ENCODE measurements around the gene EME2.

The EME2 gene

DNA sequence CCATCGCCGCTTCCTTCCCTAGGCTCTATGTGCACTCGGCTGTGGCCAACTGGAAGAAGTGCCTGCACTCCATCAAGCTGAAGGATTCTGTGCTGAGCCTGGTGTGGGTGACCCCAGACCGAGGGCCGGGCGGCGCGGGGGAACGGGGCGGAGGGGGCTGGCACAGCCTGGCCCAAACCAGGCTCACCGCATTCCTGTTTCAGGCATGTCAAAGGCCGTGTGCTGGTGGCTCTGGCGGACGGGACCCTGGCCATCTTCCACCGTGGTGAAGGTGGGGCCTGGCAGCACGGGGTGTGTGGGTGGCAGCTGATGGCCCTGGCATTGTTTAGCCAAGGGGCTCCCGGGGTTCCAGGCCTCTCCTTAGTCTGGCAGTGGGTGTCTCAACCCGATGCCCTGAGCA lies 5.9 kb upstream of the EME2 start:
- no peak for DNase-seq (ENCODE audit: low read depth in 2 of 2)

GRCh38 chr16:1767116-1767994 lies 5.3 kb upstream of the EME2 start:
- DNase-seq (ENCODE audit: low read depth in 2 of 2), result no peak

DNA sequence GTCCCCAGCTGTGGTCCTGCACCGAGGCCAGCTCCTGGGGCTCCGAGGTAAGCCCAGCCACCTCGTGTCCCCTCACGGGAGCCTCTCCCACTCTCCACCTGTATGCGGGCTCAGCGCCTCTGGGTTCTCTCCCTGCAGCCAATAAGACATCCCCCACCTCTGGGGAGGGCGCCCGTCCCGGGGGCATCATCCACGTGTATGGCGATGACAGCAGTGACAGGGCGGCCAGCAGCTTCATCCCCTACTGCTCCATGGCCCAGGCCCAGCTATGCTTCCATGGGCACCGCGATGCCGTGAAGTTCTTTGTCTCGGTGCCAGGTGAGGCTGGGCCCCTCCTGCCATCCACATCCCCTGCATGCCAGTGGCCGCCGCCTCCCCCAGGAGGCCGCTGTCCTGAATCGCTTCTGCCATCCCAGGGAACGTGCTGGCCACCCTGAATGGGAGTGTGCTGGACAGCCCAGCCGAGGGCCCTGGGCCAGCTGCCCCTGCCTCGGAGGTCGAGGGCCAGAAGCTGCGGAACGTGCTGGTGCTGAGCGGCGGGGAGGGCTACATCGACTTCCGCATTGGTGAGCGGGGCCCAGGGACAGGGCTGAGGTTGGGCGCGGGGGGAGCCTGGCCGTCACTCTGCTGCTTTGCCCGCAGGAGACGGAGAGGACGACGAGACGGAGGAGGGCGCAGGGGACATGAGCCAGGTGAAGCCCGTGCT lies 4.4 kb upstream of the EME2 start:
- no peak for DNase-seq (ENCODE audit: low read depth in 2 of 2)

DNA sequence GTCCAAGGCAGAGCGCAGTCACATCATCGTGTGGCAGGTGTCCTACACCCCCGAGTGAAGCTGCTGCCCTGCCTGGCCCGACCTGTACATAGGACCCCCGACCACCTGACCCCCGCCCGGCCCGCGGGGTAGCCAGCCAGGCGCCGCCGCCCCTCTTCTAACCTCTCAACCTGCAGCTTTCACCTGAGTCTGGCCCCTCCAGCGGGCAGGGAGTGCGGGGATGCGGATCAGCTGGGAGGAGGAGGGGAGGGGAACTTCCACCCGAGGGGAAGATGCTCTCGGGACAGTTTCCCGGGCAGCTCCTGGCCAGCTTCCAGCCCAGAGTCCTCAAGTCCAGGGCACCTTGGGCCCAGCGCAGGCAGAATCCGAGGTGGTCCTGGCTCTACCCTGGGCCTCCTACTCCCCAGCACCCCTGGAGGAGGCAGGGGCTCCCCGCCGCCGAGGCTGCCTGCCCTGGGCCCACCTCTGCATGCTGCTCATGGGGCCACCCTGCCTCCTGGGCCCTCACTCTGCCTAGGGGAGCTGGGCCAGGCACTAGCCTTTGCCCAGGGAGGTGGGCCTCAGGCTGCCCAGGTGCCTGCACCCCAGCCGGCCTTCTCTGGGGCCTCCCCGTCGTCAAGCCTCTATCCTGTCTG lies 3.7 kb upstream of the EME2 start:
- no peak for DNase-seq (ENCODE audit: low read depth in 2 of 2)

DNA sequence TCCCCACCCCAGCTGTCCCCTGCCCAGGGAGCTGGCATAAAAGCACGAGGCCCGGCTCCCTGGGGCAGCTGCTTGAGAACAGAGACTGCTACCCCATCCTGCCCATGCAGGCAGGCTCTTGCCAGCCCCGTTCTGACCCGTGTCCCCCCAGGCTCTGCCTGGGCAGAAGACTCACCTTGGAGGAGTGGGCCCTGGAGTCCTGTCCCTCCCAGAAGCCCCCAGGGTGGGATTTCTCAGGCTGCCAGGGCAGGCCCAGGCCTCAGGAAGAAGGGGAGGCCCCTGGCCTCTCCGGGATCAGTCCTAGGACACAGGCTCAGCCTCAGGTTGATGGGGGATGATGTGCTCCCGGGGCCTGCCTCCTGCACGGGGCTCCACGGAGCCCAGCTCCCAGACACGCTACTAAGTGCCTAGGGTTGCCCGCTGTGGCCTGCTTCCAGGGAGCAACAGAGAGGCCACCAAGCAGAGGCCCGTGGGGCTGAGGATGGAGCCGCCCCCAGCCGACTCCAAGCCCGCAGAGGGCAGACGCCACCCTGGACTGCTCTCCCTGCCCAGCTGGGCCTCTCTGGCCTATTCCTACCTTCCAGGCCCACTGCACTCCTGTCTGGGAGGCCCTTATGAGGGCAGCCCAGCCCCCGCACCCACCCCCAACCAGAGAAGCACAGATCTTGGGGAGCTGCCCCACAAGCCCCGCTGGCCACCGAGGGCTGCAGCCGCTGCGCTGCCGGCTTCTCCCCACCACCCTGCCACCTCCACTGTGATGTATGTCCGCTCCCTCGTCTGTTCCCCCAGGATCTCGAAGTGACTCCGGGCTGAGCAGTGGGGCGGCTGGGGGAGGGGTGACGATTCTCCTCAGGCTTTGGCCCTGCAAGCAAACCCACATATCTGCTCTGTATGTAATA lies 3.0 kb upstream of the EME2 start:
- DNase-seq (ENCODE audit: low read depth in 2 of 2), result no peak

DNA sequence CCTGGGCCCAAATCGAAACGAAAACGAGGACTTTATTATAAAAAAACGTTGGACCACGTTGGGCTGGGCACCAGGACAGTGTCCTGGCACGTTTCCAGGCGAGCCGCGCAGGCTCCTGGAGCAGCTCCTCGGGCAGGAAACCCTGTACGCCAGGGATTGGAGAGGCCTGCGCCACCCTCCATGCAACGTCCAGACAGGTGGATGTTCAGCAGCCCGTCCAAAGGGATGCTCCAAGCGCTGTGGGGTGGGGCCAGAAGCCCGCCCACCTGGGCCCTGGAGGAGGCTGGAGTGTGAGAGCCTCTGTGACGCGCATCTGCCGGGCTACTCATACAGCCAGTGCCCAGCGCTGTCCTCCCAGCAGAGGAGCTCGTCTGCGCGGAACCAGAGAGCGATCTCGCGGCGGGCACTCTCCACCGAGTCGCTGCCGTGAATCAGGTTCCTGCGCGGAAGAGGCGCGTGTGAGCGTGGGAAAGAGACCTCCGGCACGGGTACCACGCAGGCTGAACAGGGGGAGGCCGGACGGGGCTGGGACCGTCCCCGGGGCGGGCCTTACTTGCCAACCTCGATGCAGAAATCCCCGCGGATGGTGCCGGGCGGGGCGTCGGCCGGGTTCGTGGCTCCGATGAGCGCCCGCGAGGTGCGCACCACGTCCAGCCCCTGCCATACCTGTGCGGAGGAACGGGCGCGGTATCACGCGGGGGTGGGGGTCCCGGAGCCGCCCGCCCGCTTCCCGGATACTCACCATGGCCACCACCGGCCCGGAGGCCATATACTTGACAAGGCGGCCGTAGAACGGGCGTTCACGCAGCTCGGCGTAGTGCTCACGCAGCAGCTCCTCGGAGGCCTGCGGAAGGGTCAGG lies 2.1 kb upstream of the EME2 start:
- DNase-seq (ENCODE audit: low read depth in 2 of 2), result no peak

DNA sequence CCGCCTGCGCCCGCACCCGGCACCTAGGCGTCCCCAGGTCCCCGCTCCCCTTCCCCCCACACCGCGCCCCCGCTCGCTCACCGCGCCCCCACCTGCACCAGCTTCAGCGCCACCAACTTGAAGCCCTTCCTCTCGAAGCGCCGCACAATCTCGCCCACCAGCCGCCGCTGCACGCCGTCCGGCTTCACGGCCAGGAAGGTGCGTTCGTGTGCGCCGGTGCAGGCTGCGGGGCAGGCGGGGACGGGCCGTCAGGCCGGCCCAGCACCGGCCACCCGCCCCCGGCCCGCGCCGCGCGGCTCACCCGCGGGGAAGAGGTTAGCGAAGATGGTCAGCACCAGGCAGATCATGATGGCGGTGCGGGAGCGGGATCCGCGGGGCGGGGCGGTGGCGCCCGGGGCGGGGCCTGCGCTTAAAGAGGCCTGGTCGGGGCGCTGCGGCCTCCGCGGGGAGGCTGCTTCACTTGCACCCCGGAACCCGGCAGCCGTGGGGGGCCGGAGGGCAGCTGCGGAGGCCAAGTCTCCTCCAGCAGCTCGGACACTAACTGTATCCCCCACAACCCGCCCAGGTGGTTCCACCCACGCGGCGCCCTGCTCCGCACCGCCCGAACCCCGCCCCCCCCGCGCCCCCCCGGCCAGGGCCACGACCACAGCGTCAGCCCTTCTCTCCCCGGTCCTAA lies 1.3 kb upstream of the EME2 start, which contains the start of gene NME3:
Gene NME3 (minus strand): TSS at position 356 of the 676 bp plus-strand sequence. CDS start 9 bp downstream, at position 347.
- DNase-seq (ENCODE audit: low read depth in 2 of 2), result no peak

GRCh38 chr16:1771864-1772361 lies 697 bp upstream of the EME2 start:
- no peak for DNase-seq (ENCODE audit: low read depth in 2 of 2)

DNA sequence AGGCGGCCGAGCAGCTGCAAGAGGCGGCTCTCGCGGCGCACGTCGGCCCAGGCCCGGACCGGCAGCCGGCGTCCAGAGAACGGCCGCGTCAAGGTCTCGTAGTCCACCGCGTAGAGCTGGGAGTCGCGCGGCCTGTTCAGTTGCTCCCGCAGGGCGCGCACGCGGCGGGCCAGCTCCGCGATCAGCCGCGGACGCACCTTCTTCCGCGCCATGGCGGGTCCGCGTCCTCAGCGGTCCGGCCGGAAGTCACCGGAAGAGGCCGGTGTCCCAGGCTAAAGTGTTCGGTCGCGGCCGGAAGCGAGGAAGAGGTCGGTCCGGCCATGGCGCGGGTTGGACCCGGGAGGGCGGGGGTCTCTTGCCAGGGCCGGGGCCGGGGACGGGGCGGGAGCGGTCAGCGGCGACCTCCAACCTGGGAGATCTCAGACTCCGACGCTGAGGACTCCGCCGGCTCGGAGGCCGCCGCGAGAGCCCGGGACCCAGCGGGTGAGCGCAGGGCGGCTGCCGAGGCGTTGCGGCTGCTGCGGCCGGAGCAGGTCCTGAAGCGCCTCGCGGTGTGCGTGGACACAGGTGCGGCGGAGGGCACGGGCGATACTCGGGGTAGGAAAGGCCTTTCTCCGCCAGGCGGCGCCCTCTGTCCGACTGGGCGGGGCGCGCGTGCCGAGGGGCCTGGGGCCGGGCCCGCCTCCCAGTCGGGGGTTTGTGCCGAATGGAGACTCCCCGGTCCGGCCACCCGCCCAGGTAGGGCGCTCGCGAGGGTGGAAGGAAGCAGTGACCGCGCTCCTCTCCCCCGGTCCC lies 495 bp downstream of the EME2 start, which contains the start of gene MRPS34:
Gene MRPS34 (minus strand): TSS at position 227 of the 795 bp plus-strand sequence. CDS start 15 bp downstream, at position 212.
- DNase-seq (ENCODE audit: low read depth in 2 of 2), result peak; percentile 34 to 57

- no peak for DNase-seq (ENCODE audit: low read depth in 2 of 2)
Measured at GRCh38 chr16:1773703-1774447, 1.3 kb downstream of the EME2 start.

- DNase-seq (ENCODE audit: low read depth in 2 of 2), result no peak
Measured at GRCh38 chr16:1774448-1774780, 1.8 kb downstream of the EME2 start.

- DNase-seq (ENCODE audit: low read depth in 2 of 2), result no peak
Measured at GRCh38 chr16:1775006-1775845, 2.6 kb downstream of the EME2 start.

GRCh38 chr16:1775846-1776671 lies 3.4 kb downstream of the EME2 start:
- DNase-seq (ENCODE audit: low read depth in 2 of 2), result no peak

GRCh38 chr16:1776672-1776955 lies 4.0 kb downstream of the EME2 start:
- no peak for DNase-seq (ENCODE audit: low read depth in 2 of 2)

GRCh38 chr16:1776991-1777374 lies 4.4 kb downstream of the EME2 start:
- DNase-seq (ENCODE audit: low read depth in 2 of 2), result no peak

GRCh38 chr16:1777375-1778199 lies 5.0 kb downstream of the EME2 start:
- no peak for DNase-seq (ENCODE audit: low read depth in 2 of 2)
